H9 (cell line): ENCODE measurements around the gene PPBP. TPM values are rescaled to one million over a fixed set of nuclear protein-coding genes. Genes with fewer than 3 reads are reported as not detected.

Source experiments
- DNase-seq: peaks from one replicate; pipeline ENCODE4 v3.0.0-alpha.2; 2017
- H2AFZ ChIP-seq: one replicate; pipeline ENCODE4 v1.6.1; 2013; ENCODE audit warnings: mild to moderate bottlenecking, low read length, control low read depth, moderate library complexity
- H2AK5ac ChIP-seq: 2 replicates; pipeline ENCODE4 v1.6.1; 2013; ENCODE audit warnings: low read length, control low read depth, mixed read lengths; ENCODE audit not compliant: insufficient read length
- H2BK120ac ChIP-seq: one replicate; pipeline ENCODE4 v1.6.1; 2013; ENCODE audit warnings: low read depth, mild to moderate bottlenecking, low read length, control low read depth, inconsistent platforms; ENCODE audit not compliant: poor library complexity, severe bottlenecking
- H2BK12ac ChIP-seq: 2 replicates; pipeline ENCODE4 v1.6.1; 2013; ENCODE audit warnings: low read length, control low read depth, mixed read lengths, low read depth; ENCODE audit not compliant: insufficient read length
- H2BK15ac ChIP-seq: 2 replicates; pipeline ENCODE4 v1.6.1; 2013; ENCODE audit warnings: low read depth, low read length, control low read depth
- H2BK20ac ChIP-seq: one replicate; pipeline ENCODE4 v1.6.1; 2013; ENCODE audit warnings: low read depth, mild to moderate bottlenecking, low read length, control low read depth, inconsistent platforms; ENCODE audit not compliant: poor library complexity, severe bottlenecking
- H2BK5ac ChIP-seq: 2 replicates; pipeline ENCODE4 v1.6.1; 2013; ENCODE audit warnings: low read length, control low read depth, mixed read lengths; ENCODE audit not compliant: insufficient read length
- H3K14ac ChIP-seq: 2 replicates; pipeline ENCODE4 v1.6.1; 2013; ENCODE audit warnings: low read length, control low read depth; ENCODE audit not compliant: insufficient read depth
- H3K18ac ChIP-seq: 2 replicates; pipeline ENCODE4 v1.6.1; 2013; ENCODE audit warnings: low read depth, mild to moderate bottlenecking, mixed read lengths, low read length, control low read depth; ENCODE audit not compliant: insufficient read length
- H3K23ac ChIP-seq: 2 replicates; pipeline ENCODE4 v1.6.1; 2013; ENCODE audit warnings: low read length, control low read depth, mixed read lengths, low read depth; ENCODE audit not compliant: insufficient read length
- H3K23me2 ChIP-seq: 2 replicates; pipeline ENCODE4 v1.6.1; 2013; ENCODE audit warnings: low read depth, mild to moderate bottlenecking, mixed read lengths, low read length, control low read depth; ENCODE audit not compliant: insufficient read length, poor library complexity, severe bottlenecking
- H3K27ac ChIP-seq: 2 replicates; pipeline ENCODE4 v1.5.1; 2013; ENCODE audit warnings: low read length, control low read depth, mixed read lengths, low read depth; ENCODE audit not compliant: insufficient read length
- H3K27me3 ChIP-seq: 2 replicates; pipeline ENCODE4 v1.6.1; 2013; ENCODE audit warnings: low read length, control low read depth, inconsistent platforms; ENCODE audit not compliant: insufficient read depth
- H3K4ac ChIP-seq: 2 replicates; pipeline ENCODE4 v1.6.1; 2013; ENCODE audit warnings: low read depth, mild to moderate bottlenecking, control low read depth, inconsistent platforms, low read length, moderate library complexity
- H3K4me1 ChIP-seq: 2 replicates; pipeline ENCODE4 v1.6.1; 2013; ENCODE audit warnings: low read length, control low read depth, inconsistent platforms; ENCODE audit not compliant: insufficient read depth
- H3K4me2 ChIP-seq: 2 replicates; pipeline ENCODE4 v1.6.1; 2013; ENCODE audit warnings: low read length, control low read depth, mixed read lengths; ENCODE audit not compliant: insufficient read length, insufficient read depth
- H3K56ac ChIP-seq: 2 replicates; pipeline ENCODE4 v1.6.1; 2013; ENCODE audit warnings: low read depth, mild to moderate bottlenecking, mixed read lengths, low read length, control low read depth; ENCODE audit not compliant: insufficient read length
- H3K79me1 ChIP-seq: 2 replicates; pipeline ENCODE4 v1.6.1; 2013; ENCODE audit warnings: low read depth, mild to moderate bottlenecking, moderate library complexity, low read length, control low read depth, inconsistent platforms; ENCODE audit not compliant: insufficient read depth, poor library complexity, severe bottlenecking
- H3K79me2 ChIP-seq: 2 replicates; pipeline ENCODE4 v1.6.1; 2013; ENCODE audit warnings: low read length, control low read depth, inconsistent platforms; ENCODE audit not compliant: insufficient read depth
- H3K9ac ChIP-seq: 2 replicates; pipeline ENCODE4 v1.6.1; 2013; ENCODE audit warnings: low read length, control low read depth, mixed read lengths; ENCODE audit not compliant: insufficient read length; ENCODE audit errors: extremely low read depth
- H3K9me3 ChIP-seq: one replicate; pipeline ENCODE4 v1.6.1; 2013; ENCODE audit warnings: low read depth, low read length, inconsistent platforms; ENCODE audit not compliant: control insufficient read depth
- H3T11ph ChIP-seq: one replicate; pipeline ENCODE4 v1.6.1; 2013; ENCODE audit warnings: mild to moderate bottlenecking, low read length, control low read depth, inconsistent platforms
- H4K20me1 ChIP-seq: one replicate; pipeline ENCODE4 v1.6.1; 2013; ENCODE audit not compliant: control insufficient read depth, insufficient read length, insufficient read depth
- H4K5ac ChIP-seq: 2 replicates; pipeline ENCODE4 v1.6.1; 2013; ENCODE audit warnings: low read depth, mild to moderate bottlenecking, mixed read lengths, low read length, control low read depth; ENCODE audit not compliant: insufficient read length
- H4K8ac ChIP-seq: replicated peaks from 2 replicates; pipeline ENCODE4 v1.6.1; 2013; ENCODE audit warnings: low read length, control low read depth, mixed read lengths, low read depth; ENCODE audit not compliant: insufficient read length
- H4K91ac ChIP-seq: 2 replicates; pipeline ENCODE4 v1.6.1; 2013; ENCODE audit warnings: low read depth, mild to moderate bottlenecking, moderate library complexity, mixed read lengths, low read length, control low read depth; ENCODE audit not compliant: insufficient read length
- H3K27ac Mint-ChIP-seq, 3 experiments: 2 replicates in 2 of 3; 3 replicates in 1 of 3; pipeline ENCODE4 v1.8.0; 2020 to 2021; ENCODE audit warnings: mixed read lengths in 3 of 3, mild to moderate bottlenecking in 1 of 3, moderate library complexity in 1 of 3
- H3K27me3 Mint-ChIP-seq: 2 replicates; pipeline ENCODE4 v1.8.0; 2021; ENCODE audit warnings: low read depth, mild to moderate bottlenecking, moderate library complexity, mixed read lengths
- H3K36me3 Mint-ChIP-seq, 3 experiments: 2 replicates in 2 of 3; 3 replicates in 1 of 3; pipeline ENCODE4 v1.8.0; 2020 to 2021; ENCODE audit warnings: low read depth in 3 of 3, mixed read lengths in 3 of 3; ENCODE audit not compliant: insufficient read depth in 1 of 3
- H3K4me1 Mint-ChIP-seq, 2 experiments: 2 replicates each; pipeline ENCODE4 v1.8.0; 2020; ENCODE audit warnings: mixed read lengths in 2 of 2
- H3K4me3 Mint-ChIP-seq, 2 experiments: 2 replicates in 1 of 2; 3 replicates in 1 of 2; pipeline ENCODE4 v1.8.0; 2020 to 2021; ENCODE audit warnings: mild to moderate bottlenecking in 2 of 2, mixed read lengths in 2 of 2, moderate library complexity in 1 of 2
- H3K9me3 Mint-ChIP-seq, 2 experiments: 2 replicates in 1 of 2; 3 replicates in 1 of 2; pipeline ENCODE4 v1.8.0; 2020; ENCODE audit warnings: mild to moderate bottlenecking in 2 of 2, mixed read lengths in 2 of 2, moderate library complexity in 1 of 2
- CTCF ChIP-seq: fragments of 200-600 bp; sonication (generic); conservative IDR thresholded peaks from 3 replicates; pipeline ENCODE4 v1.8.0; 2021; ENCODE audit warnings: antibody characterized with exemption, mild to moderate bottlenecking
- WGBS: extraction: QIAGEN DNeasy Blood & Tissue Kit; methylation state at CpG from one replicate; pipeline ENCODE4 v1.1.7; 2013; ENCODE audit warnings: missing lambda C conversion rate, low lambda C conversion rate, mixed read lengths; ENCODE audit not compliant: insufficient read length; ENCODE audit errors: extremely low coverage; 5-methylcytosine and 5-hydroxymethylcytosine counted together
- total RNA-seq: library from RNA; stranded (reverse); gene quantifications from 2 replicates; pipeline ENCODE4 v1.2.1, GENCODE V29; 2021

Gene PPBP
- total RNA-seq, 1 experiment from 2014 or later: 0.33 TPM

DNA sequence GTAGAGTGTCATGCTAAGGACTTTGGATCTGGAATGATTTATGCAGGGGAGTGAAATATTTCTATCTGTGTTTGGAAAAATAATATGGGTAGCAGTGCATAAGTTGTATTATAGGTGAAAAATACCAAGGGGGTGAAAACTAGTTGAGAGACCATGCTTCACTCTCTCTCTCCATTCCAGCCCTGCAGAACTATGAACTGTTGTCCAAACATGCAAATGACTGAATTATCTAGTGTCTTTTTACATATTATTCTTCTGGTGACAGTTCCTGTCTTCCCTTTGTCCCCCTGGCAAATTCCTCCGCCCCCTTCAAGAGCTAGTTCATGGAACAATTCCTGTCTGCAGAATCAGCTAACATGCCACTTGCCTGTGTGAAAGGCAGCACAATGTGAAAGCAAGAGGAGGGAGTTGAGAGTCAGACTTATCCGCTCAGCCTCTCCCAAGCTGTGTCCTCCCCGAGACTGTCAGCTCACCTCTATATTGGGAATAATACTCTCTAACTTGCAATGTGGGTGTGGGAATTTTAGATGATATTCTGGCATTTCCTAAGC, 8.5 kb downstream of the PPBP start:
- no peak overlapping the region for H3K27ac ChIP-seq
- peaks cover 35 to 48% of the 10 kb centered on the region in 2 experiments for H3K4me1 Mint-ChIP-seq
- H4K8ac ChIP-seq: no peak overlapping the region
- H3K4me2 ChIP-seq: no peak overlapping the region
- no peak overlapping the region for H3T11ph ChIP-seq
- H3K18ac ChIP-seq: no peak overlapping the region
- no CpG with 5 or more reads among the region's 3 CpGs for WGBS
- H2BK15ac ChIP-seq: no peak overlapping the region
- H3K27me3 ChIP-seq: no peaks in the 10 kb centered on the region
- no peak overlapping the region for H2BK12ac ChIP-seq
- no peak overlapping the region for H3K4me3 Mint-ChIP-seq
- peaks cover 5% of the 10 kb centered on the region; the same call in 1 of the 2 replicates for H3K4me1 ChIP-seq
- no peak overlapping the region for H2AFZ ChIP-seq
- no peak overlapping the region for H2AK5ac ChIP-seq
- no peaks in the 10 kb centered on the region for H4K20me1 ChIP-seq
- no peak for DNase-seq
- no peak overlapping the region for H3K56ac ChIP-seq
- no peak overlapping the region for H4K5ac ChIP-seq
- H3K79me1 ChIP-seq: no peaks in the 10 kb centered on the region
- no peak overlapping the region for H3K14ac ChIP-seq
- H3K9me3 ChIP-seq: no peaks in the 10 kb centered on the region
- H3K9me3 Mint-ChIP-seq: peaks cover 3 to 5% of the 10 kb centered on the region in 2 experiments; a peak in 4 of 5 replicates
- H4K91ac ChIP-seq: no peak overlapping the region
- no peak overlapping the region for H3K9ac ChIP-seq
- no peak overlapping the region for H2BK120ac ChIP-seq
- peaks cover 3 to 13% (median 5%) of the 10 kb centered on the region in 3 experiments; a peak in 4 of 7 replicates for H3K36me3 Mint-ChIP-seq
- H3K23me2 ChIP-seq: no peaks in the 10 kb centered on the region
- no peak overlapping the region for H2BK20ac ChIP-seq
- TF ChIP-seq CTCF: no peak
- H3K4ac ChIP-seq: no peak overlapping the region
- no peak overlapping the region for H2BK5ac ChIP-seq
- no peak overlapping the region for H3K27ac Mint-ChIP-seq
- H3K27me3 Mint-ChIP-seq: no peaks in the 10 kb centered on the region
- H3K23ac ChIP-seq: no peak overlapping the region
- H3K79me2 ChIP-seq: no peaks in the 10 kb centered on the region
